ENCODE data around the gene JAKMIP2.

JAKMIP2 gene

GRCh38 chr5:147712598-147712997, 69.9 kb downstream of the JAKMIP2 start:
- H3K9ac ChIP-seq (ENCODE audit: low read length), result no peak overlapping the region
- H3K9me3 ChIP-seq (ENCODE audit: low read length), result no peaks in the 10 kb centered on the region
- H3K4me3 ChIP-seq (ENCODE audit: low read depth in 1 of 2, low read length in 2 of 2), result no peak overlapping the region
- H3K4me1 ChIP-seq (ENCODE audit: insufficient read depth, low read length), result no peaks in the 10 kb centered on the region
- H3K27me3 ChIP-seq (ENCODE audit: control insufficient read depth in 1 of 2, insufficient read depth in 2 of 2, low read length in 2 of 2), result no peaks in the 10 kb centered on the region
- H3K36me3 ChIP-seq (ENCODE audit: insufficient read depth, low read length), result no peaks in the 10 kb centered on the region
- H3K27ac ChIP-seq (ENCODE audit: low read depth, low read length), result no peak overlapping the region

DNA sequence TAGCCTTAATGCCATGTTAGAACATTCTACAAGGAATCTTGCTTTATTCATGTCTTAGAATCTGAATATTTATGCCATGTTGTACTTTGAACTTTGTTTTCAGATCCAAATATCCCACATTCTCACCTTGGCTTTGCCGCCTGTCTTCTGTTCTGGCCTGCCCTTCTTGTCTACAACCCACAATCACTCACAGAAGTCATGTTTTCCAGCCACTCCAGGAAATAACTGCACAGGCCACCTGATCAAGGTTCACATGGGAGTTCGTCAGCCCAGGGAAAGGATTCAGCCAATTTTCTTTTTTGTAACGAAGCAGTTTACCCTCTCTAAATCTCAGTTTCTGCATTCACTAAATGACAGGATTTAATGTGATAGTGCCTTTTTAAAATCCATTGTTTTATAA, 70.5 kb downstream of the JAKMIP2 start:
- no peak overlapping the region for H3K9ac ChIP-seq (ENCODE audit: low read length)
- H3K27ac ChIP-seq (ENCODE audit: low read depth, low read length), result no peak overlapping the region
- H3K27me3 ChIP-seq (ENCODE audit: control insufficient read depth in 1 of 2, insufficient read depth in 2 of 2, low read length in 2 of 2), result no peaks in the 10 kb centered on the region
- H3K4me3 ChIP-seq (ENCODE audit: low read depth in 1 of 2, low read length in 2 of 2), result no peak overlapping the region
- no peaks in the 10 kb centered on the region for H3K4me1 ChIP-seq (ENCODE audit: insufficient read depth, low read length)
- no peaks in the 10 kb centered on the region for H3K36me3 ChIP-seq (ENCODE audit: insufficient read depth, low read length)
- no peaks in the 10 kb centered on the region for H3K9me3 ChIP-seq (ENCODE audit: low read length)

DNA sequence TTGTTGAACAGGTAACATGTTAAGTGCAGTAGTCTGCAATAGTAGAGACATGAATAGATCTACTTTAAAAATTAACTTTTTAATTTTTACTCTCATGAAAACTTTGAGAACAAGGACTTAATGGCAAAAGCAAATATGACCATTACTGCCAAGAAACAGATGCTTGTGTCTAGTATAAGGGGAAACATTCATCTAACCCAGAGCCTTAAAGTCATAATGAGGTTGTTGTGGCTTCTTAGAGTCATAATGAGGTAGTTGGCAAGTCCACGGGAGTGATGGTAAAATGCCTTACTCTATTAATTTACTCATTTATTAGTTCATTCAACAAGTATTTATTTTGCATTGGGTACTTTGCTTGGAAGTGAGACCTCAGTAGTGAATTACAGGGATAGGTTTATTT, 71.5 kb downstream of the JAKMIP2 start:
- no peaks in the 10 kb centered on the region for H3K9me3 ChIP-seq (ENCODE audit: low read length)
- no peaks in the 10 kb centered on the region for H3K27me3 ChIP-seq (ENCODE audit: control insufficient read depth in 1 of 2, insufficient read depth in 2 of 2, low read length in 2 of 2)
- H3K9ac ChIP-seq (ENCODE audit: low read length), result no peak overlapping the region
- no peak overlapping the region for H3K4me3 ChIP-seq (ENCODE audit: low read depth in 1 of 2, low read length in 2 of 2)
- no peaks in the 10 kb centered on the region for H3K4me1 ChIP-seq (ENCODE audit: insufficient read depth, low read length)
- no peak overlapping the region for H3K27ac ChIP-seq (ENCODE audit: low read depth, low read length)
- no peaks in the 10 kb centered on the region for H3K36me3 ChIP-seq (ENCODE audit: insufficient read depth, low read length)

- Histone ChIP-seq H3K36me3 (ENCODE audit: insufficient read depth, low read length) (no peaks in the 10 kb centered on the region), H3K27ac (ENCODE audit: low read depth, low read length) (no peak overlapping the region), H3K27me3 (ENCODE audit: control insufficient read depth in 1 of 2, insufficient read depth in 2 of 2, low read length in 2 of 2) (no peaks in the 10 kb centered on the region), H3K4me1 (ENCODE audit: insufficient read depth, low read length) (no peaks in the 10 kb centered on the region), H3K9me3 (ENCODE audit: low read length) (no peaks in the 10 kb centered on the region), H3K9ac (ENCODE audit: low read length) (no peak overlapping the region), H3K4me3 (ENCODE audit: low read depth in 1 of 2, low read length in 2 of 2) (no peak overlapping the region)
These were observed 73.8 kb downstream of the JAKMIP2 start for GRCh38 chr5:147708708-147709107.

GRCh38 chr5:147704544-147704943, 78.0 kb downstream of the JAKMIP2 start:
- Histone ChIP-seq H3K36me3 (ENCODE audit: insufficient read depth, low read length) (no peaks in the 10 kb centered on the region), H3K4me1 (ENCODE audit: insufficient read depth, low read length) (no peaks in the 10 kb centered on the region), H3K4me3 (ENCODE audit: low read depth in 1 of 2, low read length in 2 of 2) (no peak overlapping the region), H3K9ac (ENCODE audit: low read length) (no peak overlapping the region), H3K27ac (ENCODE audit: low read depth, low read length) (no peak overlapping the region), H3K9me3 (ENCODE audit: low read length) (no peaks in the 10 kb centered on the region), H3K27me3 (ENCODE audit: control insufficient read depth in 1 of 2, insufficient read depth in 2 of 2, low read length in 2 of 2) (no peaks in the 10 kb centered on the region)

GRCh38 chr5:147701468-147701867, 81.1 kb downstream of the JAKMIP2 start:
- Histone ChIP-seq H3K4me1 (ENCODE audit: insufficient read depth, low read length) (no peaks in the 10 kb centered on the region), H3K36me3 (ENCODE audit: insufficient read depth, low read length) (no peaks in the 10 kb centered on the region), H3K4me3 (ENCODE audit: low read depth in 1 of 2, low read length in 2 of 2) (no peak overlapping the region), H3K27ac (ENCODE audit: low read depth, low read length) (no peak overlapping the region), H3K27me3 (ENCODE audit: control insufficient read depth in 1 of 2, insufficient read depth in 2 of 2, low read length in 2 of 2) (no peaks in the 10 kb centered on the region), H3K9me3 (ENCODE audit: low read length) (no peaks in the 10 kb centered on the region), H3K9ac (ENCODE audit: low read length) (no peak overlapping the region)

DNA sequence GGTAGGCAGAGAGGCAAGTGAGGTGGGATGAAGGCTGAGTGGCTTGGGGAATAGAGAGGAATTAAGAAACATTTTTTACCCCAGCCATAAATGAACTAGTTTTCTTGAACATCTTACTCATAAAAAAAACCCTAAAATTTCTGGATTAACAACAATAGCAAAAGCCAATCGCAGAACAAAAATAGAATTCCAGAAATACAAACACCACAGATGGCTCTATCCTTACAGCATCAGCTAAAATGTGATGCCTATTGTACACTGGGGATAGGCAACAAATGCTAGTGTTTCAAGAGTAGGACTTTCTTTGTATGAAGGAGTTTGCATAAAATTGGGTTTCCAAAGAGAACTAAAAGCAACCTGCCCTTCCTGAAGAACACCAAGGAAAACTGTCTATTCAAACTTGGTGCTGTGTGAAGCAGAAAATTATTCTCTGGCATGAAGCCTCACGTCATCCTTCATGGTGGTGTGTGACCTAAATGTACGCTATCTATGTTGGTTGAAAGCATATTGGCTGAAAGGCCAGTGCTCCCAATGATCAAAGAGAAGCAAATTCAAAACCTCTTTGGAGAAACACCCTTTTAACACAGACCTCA, 82.9 kb downstream of the JAKMIP2 start:
- Histone ChIP-seq H3K27me3 (ENCODE audit: control insufficient read depth in 1 of 2, insufficient read depth in 2 of 2, low read length in 2 of 2) (no peaks in the 10 kb centered on the region), H3K36me3 (ENCODE audit: insufficient read depth, low read length) (no peaks in the 10 kb centered on the region), H3K9ac (ENCODE audit: low read length) (no peak overlapping the region), H3K9me3 (ENCODE audit: low read length) (no peaks in the 10 kb centered on the region), H3K4me3 (ENCODE audit: low read depth in 1 of 2, low read length in 2 of 2) (no peak overlapping the region), H3K4me1 (ENCODE audit: insufficient read depth, low read length) (no peaks in the 10 kb centered on the region), H3K27ac (ENCODE audit: low read depth, low read length) (no peak overlapping the region)

DNA sequence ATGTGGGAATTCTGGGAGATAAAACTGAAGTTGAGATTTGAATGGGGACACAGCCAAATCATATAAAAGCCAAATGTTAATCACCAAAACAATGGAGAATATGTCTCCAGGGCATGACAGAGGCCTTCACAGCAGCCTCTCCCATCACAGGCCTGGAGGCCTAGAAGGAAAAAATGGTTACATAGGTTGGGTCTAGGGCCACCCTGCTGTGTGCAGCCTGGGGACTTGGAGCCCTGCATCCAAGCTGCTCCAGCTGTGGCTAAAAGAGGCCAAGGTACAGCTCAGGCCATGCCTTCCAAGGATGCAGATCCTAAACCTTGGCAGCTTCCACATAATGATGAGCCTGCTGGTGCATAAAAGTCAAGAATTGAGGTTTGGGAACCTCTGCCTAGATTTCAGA, 85.1 kb downstream of the JAKMIP2 start:
- no peaks in the 10 kb centered on the region for H3K27me3 ChIP-seq (ENCODE audit: control insufficient read depth in 1 of 2, insufficient read depth in 2 of 2, low read length in 2 of 2)
- H3K4me3 ChIP-seq (ENCODE audit: low read depth in 1 of 2, low read length in 2 of 2), result no peak overlapping the region
- H3K27ac ChIP-seq (ENCODE audit: low read depth, low read length), result no peak overlapping the region
- no peaks in the 10 kb centered on the region for H3K4me1 ChIP-seq (ENCODE audit: insufficient read depth, low read length)
- no peaks in the 10 kb centered on the region for H3K9me3 ChIP-seq (ENCODE audit: low read length)
- H3K36me3 ChIP-seq (ENCODE audit: insufficient read depth, low read length), result no peaks in the 10 kb centered on the region
- no peak overlapping the region for H3K9ac ChIP-seq (ENCODE audit: low read length)

DNA sequence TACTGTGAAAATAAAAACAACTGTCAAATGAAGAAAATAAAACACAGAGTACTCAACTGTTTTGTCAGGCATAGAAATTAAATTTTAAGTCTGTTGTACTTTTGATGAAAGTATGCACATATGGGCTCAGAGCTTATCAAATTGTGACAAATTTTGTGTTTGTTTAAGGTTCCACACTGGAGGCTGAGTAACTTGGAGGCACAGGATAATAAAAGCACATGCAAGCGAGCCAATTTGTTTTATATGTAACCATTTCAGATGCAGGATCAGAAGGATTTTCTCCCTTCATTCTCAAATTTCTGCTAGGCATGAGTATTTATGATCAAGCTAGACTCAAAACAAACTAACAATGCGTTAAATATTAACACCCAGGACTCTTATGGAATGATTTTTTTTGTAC, 87.8 kb downstream of the JAKMIP2 start:
- Histone ChIP-seq H3K27ac (ENCODE audit: low read depth, low read length) (no peak overlapping the region), H3K4me3 (ENCODE audit: low read depth in 1 of 2, low read length in 2 of 2) (no peak overlapping the region), H3K9ac (ENCODE audit: low read length) (no peak overlapping the region), H3K27me3 (ENCODE audit: control insufficient read depth in 1 of 2, insufficient read depth in 2 of 2, low read length in 2 of 2) (no peaks in the 10 kb centered on the region), H3K9me3 (ENCODE audit: low read length) (no peaks in the 10 kb centered on the region), H3K4me1 (ENCODE audit: insufficient read depth, low read length) (peaks cover 15% of the 10 kb centered on the region), H3K36me3 (ENCODE audit: insufficient read depth, low read length) (no peaks in the 10 kb centered on the region)

- no peak overlapping the region for H3K9ac ChIP-seq (ENCODE audit: low read length)
- H3K36me3 ChIP-seq (ENCODE audit: insufficient read depth, low read length), result no peaks in the 10 kb centered on the region
- no peaks in the 10 kb centered on the region for H3K27me3 ChIP-seq (ENCODE audit: control insufficient read depth in 1 of 2, insufficient read depth in 2 of 2, low read length in 2 of 2)
- no peak overlapping the region for H3K4me3 ChIP-seq (ENCODE audit: low read depth in 1 of 2, low read length in 2 of 2)
- peaks cover 28% of the 10 kb centered on the region for H3K4me1 ChIP-seq (ENCODE audit: insufficient read depth, low read length)
- no peaks in the 10 kb centered on the region for H3K9me3 ChIP-seq (ENCODE audit: low read length)
- H3K27ac ChIP-seq (ENCODE audit: low read depth, low read length), result no peak overlapping the region
These were observed 89.3 kb downstream of the JAKMIP2 start for GRCh38 chr5:147693233-147693632.

- Histone ChIP-seq H3K9me3 (ENCODE audit: low read length) (no peaks in the 10 kb centered on the region), H3K9ac (ENCODE audit: low read length) (no peak overlapping the region), H3K36me3 (ENCODE audit: insufficient read depth, low read length) (no peaks in the 10 kb centered on the region), H3K4me1 (ENCODE audit: insufficient read depth, low read length) (peaks cover 35% of the 10 kb centered on the region), H3K27me3 (ENCODE audit: control insufficient read depth in 1 of 2, insufficient read depth in 2 of 2, low read length in 2 of 2) (no peaks in the 10 kb centered on the region), H3K27ac (ENCODE audit: low read depth, low read length) (no peak overlapping the region), H3K4me3 (ENCODE audit: low read depth in 1 of 2, low read length in 2 of 2) (no peak overlapping the region)
These were observed 91.4 kb downstream of the JAKMIP2 start for GRCh38 chr5:147691130-147691529.

GRCh38 chr5:147690595-147690994, 91.9 kb downstream of the JAKMIP2 start:
- Histone ChIP-seq H3K9me3 (ENCODE audit: low read length) (no peaks in the 10 kb centered on the region), H3K27me3 (ENCODE audit: control insufficient read depth in 1 of 2, insufficient read depth in 2 of 2, low read length in 2 of 2) (no peaks in the 10 kb centered on the region), H3K4me3 (ENCODE audit: low read depth in 1 of 2, low read length in 2 of 2) (no peak overlapping the region), H3K9ac (ENCODE audit: low read length) (no peak overlapping the region), H3K27ac (ENCODE audit: low read depth, low read length) (no peak overlapping the region), H3K36me3 (ENCODE audit: insufficient read depth, low read length) (no peaks in the 10 kb centered on the region), H3K4me1 (ENCODE audit: insufficient read depth, low read length) (peaks cover 35% of the 10 kb centered on the region)

Data from muscle layer of colon (tissue), 2 donors.